Activated naive CD4-positive, alpha-beta T cell (primary cell): ENCODE measurements around the gene RNF180.
"Not testable (repeated sequence)": the region's sequence is repeated elsewhere in the genome, so short reads cannot be mapped to it uniquely, and the experiment has no call there.

Experiments used
- DNase-seq, 4 experiments: peaks; one replicate each; lab custom pipeline; 2025; lab: John Stamatoyannopoulos, UW

RNF180 gene

DNA sequence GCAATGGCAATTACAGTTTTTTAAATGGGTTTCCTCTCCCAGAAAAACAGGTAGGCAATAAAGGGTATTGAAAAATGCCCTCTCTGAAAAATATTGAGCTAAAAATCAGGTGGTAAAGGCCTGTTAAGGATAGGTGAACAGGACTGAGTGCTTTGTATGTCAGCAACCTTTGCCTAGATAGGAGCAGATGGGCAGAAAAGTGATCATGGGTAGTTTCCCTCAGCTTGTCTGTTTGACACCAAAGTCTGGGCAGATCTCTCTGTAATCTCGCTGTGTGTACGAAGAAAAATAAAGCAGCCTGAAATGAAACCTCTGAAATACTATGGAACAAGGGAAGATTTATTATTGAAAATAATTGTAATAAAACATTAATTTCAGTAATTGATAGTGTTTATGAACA is 15.8 kb downstream of the RNF180 start:
- DNase-seq = no peak

GRCh38 chr5:64183956-64184355 is 18.3 kb downstream of the RNF180 start:
- DNase-seq = no peak

GRCh38 chr5:64184832-64185231 is 19.2 kb downstream of the RNF180 start:
- no peak for DNase-seq

GRCh38 chr5:64188776-64189175 is 23.1 kb downstream of the RNF180 start:
- DNase-seq = no peak

DNA sequence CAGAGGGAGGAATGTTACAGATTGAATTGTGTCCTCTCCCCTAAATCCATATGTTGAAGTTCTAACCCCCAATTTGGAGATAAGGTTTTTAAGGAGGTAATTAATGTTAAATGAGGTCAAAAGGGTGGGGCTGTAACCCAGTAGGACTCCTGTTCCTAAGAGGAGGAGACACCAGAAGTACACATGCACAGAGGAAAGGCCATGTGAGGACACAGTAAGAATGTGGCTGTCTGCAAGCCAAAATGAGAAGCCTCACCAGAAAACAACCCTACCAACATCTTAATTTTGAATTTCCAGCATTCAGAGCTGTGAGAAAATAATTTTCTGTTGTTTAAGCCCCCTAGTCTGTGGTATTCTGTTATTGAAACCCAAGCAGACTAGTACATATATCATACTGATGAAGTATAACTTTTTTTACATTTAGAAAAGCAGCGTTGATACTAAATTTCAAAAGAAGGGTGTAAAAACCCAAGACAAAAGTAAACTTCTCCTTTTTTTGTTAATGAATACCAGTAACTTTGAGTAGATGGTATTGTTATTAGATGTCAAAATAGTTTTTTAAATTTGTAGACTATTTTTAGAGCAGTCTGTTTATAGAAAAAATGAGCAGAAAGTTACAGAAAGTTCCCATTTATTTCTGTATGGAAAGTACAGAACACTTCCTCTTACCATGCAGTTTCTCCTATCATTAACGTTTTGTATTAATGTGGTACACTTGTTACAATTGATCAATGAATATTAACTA is 25.1 kb downstream of the RNF180 start:
- DNase-seq = no peak

DNA sequence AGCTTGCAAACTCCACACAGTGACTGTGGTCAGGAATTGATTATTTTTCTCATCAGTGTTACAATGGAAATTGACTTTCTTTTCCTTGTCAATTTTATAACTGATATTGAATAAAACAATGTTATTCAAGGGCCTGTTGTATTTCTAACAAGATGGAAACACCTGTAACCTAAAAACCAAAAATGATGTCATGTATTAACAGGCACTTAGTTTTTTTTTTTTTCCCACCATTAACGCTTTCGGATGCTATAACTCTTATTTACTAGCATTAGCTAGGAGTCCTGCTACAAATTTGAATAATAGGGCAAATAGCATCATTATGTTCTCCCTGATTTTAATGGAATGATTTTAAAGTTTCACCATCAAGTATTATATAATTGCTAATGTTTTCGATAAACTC is 30.3 kb downstream of the RNF180 start:
- DNase-seq = no peak

GRCh38 chr5:64199425-64199824 is 33.8 kb downstream of the RNF180 start:
- no peak for DNase-seq

GRCh38 chr5:64201996-64202395 is 36.4 kb downstream of the RNF180 start:
- DNase-seq = no peak

GRCh38 chr5:64206653-64207052 is 41.0 kb downstream of the RNF180 start:
- DNase-seq = no peak

GRCh38 chr5:64207978-64208377 is 42.3 kb downstream of the RNF180 start:
- DNase-seq = no peak

DNA sequence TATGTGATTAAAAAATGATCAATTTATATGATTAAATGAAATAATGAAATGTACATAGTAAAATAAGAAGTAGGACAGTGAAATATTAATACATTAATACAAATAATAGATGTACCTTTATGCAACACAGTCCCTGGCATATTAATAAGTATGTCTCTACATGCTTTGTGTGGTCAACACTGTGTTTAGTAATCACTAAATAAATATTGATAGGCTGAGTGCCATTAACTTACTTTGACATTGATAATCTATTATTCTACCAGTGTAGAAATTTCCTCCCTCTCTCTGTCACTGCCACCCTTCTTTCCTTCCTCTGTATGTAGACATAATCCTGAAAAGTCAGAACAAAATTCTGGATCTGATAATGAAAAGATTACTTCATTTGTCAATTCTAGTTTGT is 43.7 kb downstream of the RNF180 start:
- no peak for DNase-seq

DNA sequence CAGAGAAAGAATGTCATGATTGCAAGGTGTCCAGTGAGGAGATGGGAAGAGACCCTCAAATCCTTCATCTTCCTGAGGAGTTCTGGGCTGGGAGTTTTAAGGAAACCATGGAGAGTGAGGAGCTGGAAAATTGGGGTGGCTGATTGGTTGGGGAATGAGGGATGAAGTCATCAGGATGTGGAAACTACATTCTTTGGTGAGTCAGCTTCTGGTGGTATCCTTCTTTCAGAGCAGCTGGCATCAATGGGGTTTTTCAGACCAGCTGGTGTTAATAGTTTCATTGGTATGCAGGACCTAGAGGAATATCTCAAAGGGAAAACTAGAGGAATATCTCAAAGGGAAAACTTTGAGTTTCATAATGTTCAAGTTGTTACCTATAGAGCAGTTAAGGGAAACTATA is 45.2 kb downstream of the RNF180 start:
- no peak for DNase-seq

DNA sequence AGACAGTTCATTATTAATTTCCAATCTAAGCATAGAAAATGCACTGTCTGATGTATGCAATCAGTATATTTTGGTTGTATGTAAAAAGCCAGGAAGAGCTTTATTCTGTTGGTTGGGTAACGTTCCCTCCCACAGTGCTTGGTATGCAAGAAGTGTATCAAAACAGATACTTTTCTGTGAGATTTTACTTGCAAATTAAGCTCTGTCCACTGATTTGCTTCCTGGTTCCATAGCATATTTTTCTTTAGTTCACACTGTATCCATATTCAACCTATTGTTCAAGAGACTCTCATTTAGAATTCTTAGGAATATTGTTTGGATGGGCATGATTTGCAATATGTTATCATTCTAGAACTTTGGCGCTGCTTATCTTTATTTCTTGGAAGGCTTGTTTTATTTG is 47.4 kb downstream of the RNF180 start:
- no peak for DNase-seq

GRCh38 chr5:64213531-64213930 is 47.9 kb downstream of the RNF180 start:
- no peak for DNase-seq

GRCh38 chr5:64214132-64214531 is 48.5 kb downstream of the RNF180 start:
- DNase-seq = no peak

GRCh38 chr5:64221911-64222310 is 56.3 kb downstream of the RNF180 start:
- DNase-seq = no peak

GRCh38 chr5:64225286-64225981 is 59.8 kb downstream of the RNF180 start:
- DNase-seq = not testable (repeated sequence)

DNA sequence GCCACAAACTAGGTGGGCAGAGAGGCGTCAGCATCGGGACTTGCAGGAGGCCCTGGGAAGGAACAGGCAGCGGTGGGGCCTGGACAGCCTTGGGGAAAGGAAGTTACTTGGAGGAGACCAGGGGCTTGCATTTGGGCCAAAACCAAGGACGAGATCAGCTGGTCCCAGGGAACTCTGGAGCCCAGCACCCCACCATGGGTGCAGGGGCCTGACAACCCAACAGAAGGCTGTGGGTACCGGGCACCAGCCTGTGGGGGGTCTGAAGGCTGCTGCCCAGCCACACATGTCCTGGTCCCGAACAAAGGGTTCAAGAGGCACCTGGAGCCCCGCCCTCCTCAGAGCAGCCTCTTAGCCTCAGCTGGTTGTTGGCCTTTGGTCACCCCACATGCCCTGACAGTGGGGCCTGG is 61.5 kb downstream of the RNF180 start:
- not testable (repeated sequence) for DNase-seq

DNA sequence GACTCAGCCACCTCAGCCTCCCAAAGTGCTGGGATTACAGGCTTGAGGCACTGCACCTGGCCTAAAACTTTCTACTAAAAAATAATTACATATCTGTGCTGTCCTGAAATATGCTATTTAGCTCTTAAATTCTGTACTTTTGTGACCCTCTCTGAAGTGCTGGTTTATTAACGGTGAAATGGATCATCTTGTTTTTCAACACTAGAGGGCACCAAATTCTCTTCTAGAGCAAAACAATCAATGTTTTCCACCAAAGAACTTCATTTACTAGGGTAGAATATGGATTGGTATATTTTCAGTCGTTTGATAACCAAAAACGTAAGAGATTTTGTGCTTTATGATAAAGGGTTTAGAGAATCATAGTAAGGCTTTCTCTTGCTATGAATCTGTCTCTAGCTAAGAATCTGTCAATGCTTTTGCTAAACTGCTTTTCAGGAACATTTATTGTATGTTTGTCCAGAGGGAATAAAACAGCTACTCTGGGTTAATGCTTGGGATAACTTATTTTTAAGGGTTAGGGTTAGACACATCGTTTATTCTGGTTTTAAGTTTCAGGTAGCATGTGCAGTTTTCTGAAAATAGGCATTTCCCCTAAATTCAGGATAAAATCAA is 63.6 kb downstream of the RNF180 start:
- DNase-seq = no peak

GRCh38 chr5:64260756-64261155 is 95.1 kb downstream of the RNF180 start:
- DNase-seq = no peak

DNA sequence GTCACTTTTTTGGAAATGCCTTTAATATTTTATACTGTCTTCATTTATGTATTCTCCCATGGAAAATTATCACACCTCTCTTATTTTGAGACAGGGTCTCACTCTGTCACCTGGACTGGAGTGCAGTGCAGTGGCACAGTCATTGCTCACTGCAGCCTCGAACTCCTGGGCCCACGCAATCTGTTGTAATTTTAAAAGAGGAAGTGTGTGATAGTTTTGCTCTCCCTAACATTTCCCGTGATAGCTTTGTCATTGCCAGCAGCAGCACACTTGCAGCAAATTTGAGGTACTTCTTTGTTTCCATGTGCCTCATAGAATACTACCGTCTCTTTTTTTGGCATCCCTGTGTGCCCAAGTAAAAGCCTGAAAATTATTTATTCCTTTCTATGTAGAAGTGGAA is 103.5 kb downstream of the RNF180 start:
- DNase-seq = no peak

GRCh38 chr5:64273276-64273675 is 107.6 kb downstream of the RNF180 start:
- no peak for DNase-seq
